ENCODE measurements around the gene SMG1.
A peak's percentile ranks its signal among the peaks of the same experiment; 100 is the strongest.
"Not testable (repeated sequence)": the region's sequence is repeated elsewhere in the genome, so short reads cannot be mapped to it uniquely, and the experiment has no call there.

The SMG1 gene

GRCh38 chr16:18933501-18933900 lies 7.3 kb upstream of the SMG1 start:
- no peak for DNase-seq (ENCODE audit: low spot score)

GRCh38 chr16:18932243-18932987 lies 6.2 kb upstream of the SMG1 start:
- DNase-seq (ENCODE audit: low spot score): peak; percentile 86

GRCh38 chr16:18931756-18932155 lies 5.5 kb upstream of the SMG1 start:
- DNase-seq (ENCODE audit: low spot score): no peak

- not testable (repeated sequence) for DNase-seq (ENCODE audit: low spot score)
These were observed 3.9 kb upstream of the SMG1 start for GRCh38 chr16:18930095-18930494.

GRCh38 chr16:18928073-18928472 lies 1.9 kb upstream of the SMG1 start:
- DNase-seq (ENCODE audit: low spot score): peak; percentile 67

- DNase-seq (ENCODE audit: low spot score): peak; percentile 66
These were observed 808 bp downstream of the SMG1 start for GRCh38 chr16:18925215-18925985.

- DNase-seq (ENCODE audit: low spot score): not testable (repeated sequence)
These were observed 2.3 kb downstream of the SMG1 start for GRCh38 chr16:18923935-18924334.

GRCh38 chr16:18923124-18923523 lies 3.1 kb downstream of the SMG1 start:
- DNase-seq (ENCODE audit: low spot score): not testable (repeated sequence)

GRCh38 chr16:18909585-18909984 lies 16.6 kb downstream of the SMG1 start:
- DNase-seq (ENCODE audit: low spot score): not testable (repeated sequence)

- not testable (repeated sequence) for DNase-seq (ENCODE audit: low spot score)
These were observed 17.5 kb downstream of the SMG1 start for GRCh38 chr16:18908716-18909115.

- DNase-seq (ENCODE audit: low spot score): not testable (repeated sequence)
These were observed 23.4 kb downstream of the SMG1 start for GRCh38 chr16:18902778-18903177.

GRCh38 chr16:18902044-18902443 lies 24.2 kb downstream of the SMG1 start:
- DNase-seq (ENCODE audit: low spot score): not testable (repeated sequence)

GRCh38 chr16:18901194-18901593 lies 25.0 kb downstream of the SMG1 start:
- DNase-seq (ENCODE audit: low spot score): not testable (repeated sequence)

GRCh38 chr16:18884456-18884855 lies 41.8 kb downstream of the SMG1 start:
- DNase-seq (ENCODE audit: low spot score): not testable (repeated sequence)

GRCh38 chr16:18877734-18878133 lies 48.5 kb downstream of the SMG1 start:
- not testable (repeated sequence) for DNase-seq (ENCODE audit: low spot score)

GRCh38 chr16:18877259-18877658 lies 48.9 kb downstream of the SMG1 start:
- not testable (repeated sequence) for DNase-seq (ENCODE audit: low spot score)

GRCh38 chr16:18876301-18876700 lies 49.9 kb downstream of the SMG1 start:
- DNase-seq (ENCODE audit: low spot score): not testable (repeated sequence)

GRCh38 chr16:18869043-18869771 lies 57.0 kb downstream of the SMG1 start:
- not testable (repeated sequence) for DNase-seq (ENCODE audit: low spot score)

GRCh38 chr16:18866277-18866823 lies 59.9 kb downstream of the SMG1 start:
- peak; percentile 6 for DNase-seq (ENCODE audit: low spot score)

- DNase-seq (ENCODE audit: low spot score): not testable (repeated sequence)
These were observed 63.3 kb downstream of the SMG1 start for GRCh38 chr16:18862891-18863290.

GRCh38 chr16:18855196-18855595 lies 71.0 kb downstream of the SMG1 start:
- DNase-seq (ENCODE audit: low spot score): no peak

GRCh38 chr16:18853694-18854093 lies 72.5 kb downstream of the SMG1 start:
- DNase-seq (ENCODE audit: low spot score): no peak
